NCI-H446 (cell line): ENCODE results near the gene BIRC6.

Source experiments
- DNase-seq, 2 experiments: peaks; one replicate each; lab custom pipeline; 2025; lab: John Stamatoyannopoulos, UW

The BIRC6 gene

GRCh38 chr2:32376756-32377155 lies 19.9 kb downstream of the BIRC6 start:
- no peak for DNase-seq

- no peak for DNase-seq
Observed at GRCh38 chr2:32377928-32378327, 21.1 kb downstream of the BIRC6 start.

GRCh38 chr2:32379352-32379751 lies 22.5 kb downstream of the BIRC6 start:
- no peak for DNase-seq

- DNase-seq: no peak
Observed at GRCh38 chr2:32383858-32384257, 27.0 kb downstream of the BIRC6 start.

GRCh38 chr2:32384529-32384928 lies 27.7 kb downstream of the BIRC6 start:
- no peak for DNase-seq

GRCh38 chr2:32386739-32387138 lies 29.9 kb downstream of the BIRC6 start:
- no peak for DNase-seq

GRCh38 chr2:32399221-32399620 lies 42.4 kb downstream of the BIRC6 start:
- DNase-seq: no peak

- no peak for DNase-seq
Observed at GRCh38 chr2:32402091-32402490, 45.3 kb downstream of the BIRC6 start.

GRCh38 chr2:32403782-32404181 lies 47.0 kb downstream of the BIRC6 start:
- no peak for DNase-seq

GRCh38 chr2:32404691-32405090 lies 47.9 kb downstream of the BIRC6 start:
- DNase-seq: no peak

- DNase-seq: no peak
Observed at GRCh38 chr2:32416519-32416918, 59.7 kb downstream of the BIRC6 start.

- no peak for DNase-seq
Observed at GRCh38 chr2:32417659-32418058, 60.8 kb downstream of the BIRC6 start.

- no peak for DNase-seq
Observed at GRCh38 chr2:32418778-32419177, 62.0 kb downstream of the BIRC6 start.

- no peak for DNase-seq
Observed at GRCh38 chr2:32422133-32422532, 65.3 kb downstream of the BIRC6 start.

GRCh38 chr2:32423536-32423935 lies 66.7 kb downstream of the BIRC6 start:
- no peak for DNase-seq

- no peak for DNase-seq
Observed at GRCh38 chr2:32424739-32425138, 67.9 kb downstream of the BIRC6 start.

GRCh38 chr2:32425719-32426141 lies 68.9 kb downstream of the BIRC6 start:
- no peak for DNase-seq

- DNase-seq: no peak
Observed at GRCh38 chr2:32427672-32428610, 71.1 kb downstream of the BIRC6 start.

- no peak for DNase-seq
Observed at GRCh38 chr2:32430804-32431203, 74.0 kb downstream of the BIRC6 start.

GRCh38 chr2:32436150-32436549 lies 79.3 kb downstream of the BIRC6 start:
- DNase-seq: no peak

GRCh38 chr2:32442020-32442467 lies 85.2 kb downstream of the BIRC6 start:
- no peak for DNase-seq

- no peak for DNase-seq
Observed at GRCh38 chr2:32446369-32446768, 89.5 kb downstream of the BIRC6 start.

- DNase-seq: no peak
Observed at GRCh38 chr2:32450851-32451250, 94.0 kb downstream of the BIRC6 start.
